ENCODE results near the gene PHKA2. TPM values are rescaled to one million over a fixed set of nuclear protein-coding genes. Genes with fewer than 3 reads are reported as not detected.

Gene PHKA2
- total and polyA plus RNA-seq, 10 of the 15 experiments (the other 5 are each of a cell fraction or from before 2014, with no cell fraction given): 1.4 to 25.6 (median 15.4) TPM

DNA sequence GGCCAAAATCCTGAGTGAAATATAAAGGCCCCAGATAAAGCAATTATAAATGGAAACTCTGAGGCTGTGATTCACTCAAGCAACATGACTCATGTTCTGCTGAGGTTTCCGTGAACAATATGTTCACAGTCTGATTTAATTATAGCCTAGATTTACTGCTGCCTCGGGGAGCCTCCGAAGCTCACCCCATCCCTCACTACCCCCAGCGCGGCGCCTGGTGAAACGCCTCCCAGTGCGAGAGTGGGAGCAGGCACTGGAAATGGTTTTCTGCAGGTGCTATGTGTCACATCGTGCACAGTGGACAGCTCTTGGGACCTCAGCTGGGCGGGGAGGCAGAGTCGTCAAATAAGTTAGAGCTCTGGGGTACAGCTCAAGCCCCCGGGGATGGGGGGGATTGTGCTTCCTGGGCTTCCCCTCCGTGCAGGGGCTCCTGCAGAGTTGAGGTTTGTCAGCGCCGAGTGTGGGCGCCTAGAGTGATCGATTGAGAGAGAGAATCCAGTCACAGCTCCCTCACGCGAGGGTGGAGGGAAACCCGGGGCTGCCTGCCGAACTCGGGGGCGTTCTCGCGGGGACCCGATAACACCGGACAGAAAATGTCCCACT lies 110.6 kb downstream of the PHKA2 start:
- no peaks in the 10 kb centered on the region for H3K79me2 ChIP-seq (ENCODE audit: control insufficient read depth, insufficient read depth, low read length)
- H3K4me1 ChIP-seq (ENCODE audit: control insufficient read depth, insufficient read depth, low read length): no peaks in the 10 kb centered on the region
- no peaks in the 10 kb centered on the region for H3K36me3 ChIP-seq (ENCODE audit: control insufficient read depth in 2 of 2, insufficient read depth in 2 of 2, low read length in 1 of 2)
- BruUV-seq (replicated peaks): no TSS peak
- ATAC-seq (no peak), FAIRE-seq (no peak), DNase-seq (ENCODE audit: low read depth, low spot score) (no peak)
- WGBS (ENCODE audit: insufficient coverage, insufficient replicate concordance, low lambda C conversion rate, missing lambda C conversion rate): 81% methylated on average over 26 of the region's 27 CpGs
- H3K4me3 ChIP-seq: no peak overlapping the region
- H3K9ac ChIP-seq (ENCODE audit: control insufficient read depth, insufficient read depth, low read length): no peak overlapping the region
- H3K27ac ChIP-seq (ENCODE audit: control insufficient read depth, insufficient read depth): no peak overlapping the region
- TF ChIP-seq SREBF1 (IDR thresholded peaks at IDR 0.05; ENCODE audit: low read length): no peak
- TF ChIP-seq BCLAF1 (IDR thresholded peaks at IDR 0.05): no peak
- no peak for TF ChIP-seq YBX1 (IDR thresholded peaks at IDR 0.05)
- no peak for TF ChIP-seq SIX5 (IDR thresholded peaks at IDR 0.05; ENCODE audit: low read depth, low read length, severe bottlenecking)
- TF ChIP-seq SMC3 (IDR thresholded peaks at IDR 0.05; ENCODE audit: borderline replicate concordance, low read length): no peak
- no peak for TF ChIP-seq PAX5 (IDR thresholded peaks at IDR 0.05; ENCODE audit: borderline replicate concordance, low read depth, low read length)
- TF ChIP-seq MTA3 (IDR thresholded peaks at IDR 0.05; ENCODE audit: borderline replicate concordance, low read length): no peak
- no peak for TF ChIP-seq BHLHE40 (IDR thresholded peaks at IDR 0.05; ENCODE audit: borderline replicate concordance in 1 of 2, low read depth in 2 of 2, low read length in 1 of 2)
- TF ChIP-seq ZNF207 (IDR thresholded peaks at IDR 0.05; ENCODE audit: borderline replicate concordance): no peak
- TF ChIP-seq, protein P1, sequence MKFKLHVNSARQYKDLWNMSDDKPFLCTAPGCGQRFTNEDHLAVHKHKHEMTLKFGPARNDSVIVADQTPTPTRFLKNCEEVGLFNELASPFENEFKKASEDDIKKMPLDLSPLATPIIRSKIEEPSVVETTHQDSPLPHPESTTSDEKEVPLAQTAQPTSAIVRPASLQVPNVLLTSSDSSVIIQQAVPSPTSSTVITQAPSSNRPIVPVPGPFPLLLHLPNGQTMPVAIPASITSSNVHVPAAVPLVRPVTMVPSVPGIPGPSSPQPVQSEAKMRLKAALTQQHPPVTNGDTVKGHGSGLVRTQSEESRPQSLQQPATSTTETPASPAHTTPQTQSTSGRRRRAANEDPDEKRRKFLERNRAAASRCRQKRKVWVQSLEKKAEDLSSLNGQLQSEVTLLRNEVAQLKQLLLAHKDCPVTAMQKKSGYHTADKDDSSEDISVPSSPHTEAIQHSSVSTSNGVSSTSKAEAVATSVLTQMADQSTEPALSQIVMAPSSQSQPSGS (IDR thresholded peaks at IDR 0.05; ENCODE audit: low read length): no peak
- TF ChIP-seq PAX8 (IDR thresholded peaks at IDR 0.05): no peak
- no peak for TF ChIP-seq CBX5 (IDR thresholded peaks at IDR 0.05; ENCODE audit: low read depth)
- TF ChIP-seq BMI1 (IDR thresholded peaks at IDR 0.05; ENCODE audit: borderline replicate concordance): no peak
- TF ChIP-seq BCL3 (IDR thresholded peaks at IDR 0.05; ENCODE audit: borderline replicate concordance, insufficient read depth, low read depth, low read length, poor library complexity, severe bottlenecking): no peak
- no peak for TF ChIP-seq SMARCA5 (IDR thresholded peaks at IDR 0.05)
- TF ChIP-seq STAT3 (IDR thresholded peaks at IDR 0.05; ENCODE audit: low read depth, low read length): no peak
- no peak for TF ChIP-seq NR2C1 (IDR thresholded peaks at IDR 0.05)
- TF ChIP-seq NR2C2 (IDR thresholded peaks at IDR 0.05; ENCODE audit: borderline replicate concordance, control insufficient read depth, insufficient read length, low read depth): no peak
- TF ChIP-seq CEBPB (IDR thresholded peaks at IDR 0.05; ENCODE audit: borderline replicate concordance in 1 of 2, low read depth in 2 of 2, low read length in 2 of 2): no peak
- no peak for TF ChIP-seq RAD21 (IDR thresholded peaks at IDR 0.05; ENCODE audit: insufficient read depth, low read depth, low read length)
- in situ Hi-C loops (cut with MboI): no loop called here
- H3K27me3 ChIP-seq (replicated peaks in 1 of 2; ENCODE audit: control insufficient read depth in 2 of 2, insufficient read depth in 2 of 2, low read length in 1 of 2): no peaks in the 10 kb centered on the region
- CTCF ChIA-PET: interaction anchor here (0.7 kb wide), 1 partner anchor 12 kb away, joined by 3 read pairs; no protein-coding TSS in a partner anchor
- SMC1A ChIA-PET (ENCODE audit: uncharacterized antibody, unreplicated experiment): interaction anchor here (1.0 kb wide), 1 partner anchor 17 kb away, joined by 4 read pairs; no protein-coding TSS in a partner anchor
- no peaks in the 10 kb centered on the region for H3K9me3 ChIP-seq (replicated peaks; ENCODE audit: control insufficient read depth, insufficient read depth, low read length)
- no peaks in the 10 kb centered on the region for H4K20me1 ChIP-seq (ENCODE audit: control insufficient read depth, insufficient read depth)
- POLR2A ChIA-PET: no interaction called here
- intact Hi-C loops (cut with micrococcal nuclease; ENCODE audit: unreplicated experiment): no loop called here
- H2AFZ ChIP-seq (ENCODE audit: control insufficient read depth, low read depth, low read length): no peak overlapping the region
- RAD21 ChIA-PET (ENCODE audit: unreplicated experiment): interaction anchor here (0.7 to 1.0 kb wide), 2 partner anchors 12 to 14 kb away, joined by 3 read pairs; no protein-coding TSS in a partner anchor
- no peak overlapping the region for H3K4me2 ChIP-seq (ENCODE audit: control insufficient read depth, insufficient read depth)

Data from GM12878 (cell line).